HG02623 (cell line): ENCODE data around the gene TBCEL.
"Not testable (repeated sequence)": the region's sequence is repeated elsewhere in the genome, so short reads cannot be mapped to it uniquely, and the experiment has no call there.

ENCODE experiments used
- ATAC-seq: cut with Tn5 transposase; IDR thresholded peaks from one replicate; pipeline ENCODE4 v1.9.1; 2021; ENCODE audit warnings: moderate library complexity; ENCODE audit not compliant: unreplicated experiment

Gene TBCEL

DNA sequence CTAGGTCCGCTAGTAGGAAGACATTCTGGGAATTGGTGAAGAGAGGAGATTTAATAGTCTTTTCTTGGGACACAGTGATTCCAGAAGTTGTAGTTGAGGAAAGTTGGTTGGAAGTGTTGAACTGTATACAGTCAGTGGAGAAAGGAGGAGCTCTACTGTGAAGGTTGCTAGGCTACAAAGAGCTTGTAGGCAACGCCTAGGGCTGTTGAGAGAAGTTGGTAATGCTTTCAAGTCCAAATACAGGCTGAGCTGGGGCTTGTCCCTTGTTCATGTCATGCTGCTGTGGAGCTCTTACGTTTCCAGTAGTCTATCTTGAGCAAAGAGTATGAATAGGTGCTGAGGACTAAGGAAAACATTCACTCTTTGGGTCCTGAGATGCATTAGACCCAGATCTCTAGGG is 1.1 kb downstream of the TBCEL start:
- no peak for ATAC-seq

DNA sequence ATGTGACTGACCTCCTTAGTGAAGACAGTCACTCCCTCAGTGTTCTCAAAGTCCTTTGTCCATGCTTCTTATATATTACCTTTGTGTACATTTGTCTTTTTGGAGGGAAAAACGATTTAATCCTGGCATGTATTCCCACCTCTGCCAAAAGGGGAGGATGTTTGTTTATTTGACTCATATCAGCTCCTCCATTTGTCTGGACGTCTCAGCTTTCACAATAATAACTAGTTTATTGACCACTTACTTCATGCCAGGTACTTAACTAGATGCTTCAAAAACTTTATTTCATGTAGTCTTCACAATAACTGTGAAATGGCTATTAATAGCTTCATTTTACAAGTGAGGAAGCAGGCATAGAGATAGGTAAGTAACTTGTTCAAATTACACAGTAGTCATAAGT is 5.3 kb downstream of the TBCEL start:
- no peak for ATAC-seq

DNA sequence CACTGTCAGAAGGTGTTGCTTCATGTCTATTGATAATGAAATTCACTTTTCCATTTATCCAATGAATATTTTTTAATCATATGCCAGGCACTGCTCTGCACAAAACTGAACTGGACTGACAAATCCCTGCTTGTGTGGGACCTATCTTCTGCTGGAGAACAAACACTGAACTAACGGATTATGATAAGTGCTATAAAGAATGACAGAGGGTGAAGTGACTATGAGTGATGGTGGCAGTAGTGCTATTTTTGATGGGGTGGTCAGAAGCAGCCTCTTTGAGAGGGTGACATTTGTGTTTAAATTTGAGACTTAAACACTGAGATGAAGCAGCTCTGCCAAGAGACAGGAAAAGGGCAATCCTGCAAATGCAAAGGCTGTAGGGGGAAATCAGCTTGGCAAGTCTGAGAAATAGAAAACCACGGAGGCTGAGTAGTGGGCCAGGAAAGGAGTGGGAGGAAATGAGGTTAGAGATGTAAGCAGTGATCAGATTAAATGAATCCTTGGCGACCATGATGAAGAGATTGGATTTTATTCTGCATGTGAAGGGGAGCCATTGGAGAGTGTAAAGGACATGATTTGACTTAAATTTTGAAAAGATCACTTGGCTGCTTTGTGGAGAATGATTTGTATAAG is 6.0 kb downstream of the TBCEL start:
- no peak for ATAC-seq

DNA sequence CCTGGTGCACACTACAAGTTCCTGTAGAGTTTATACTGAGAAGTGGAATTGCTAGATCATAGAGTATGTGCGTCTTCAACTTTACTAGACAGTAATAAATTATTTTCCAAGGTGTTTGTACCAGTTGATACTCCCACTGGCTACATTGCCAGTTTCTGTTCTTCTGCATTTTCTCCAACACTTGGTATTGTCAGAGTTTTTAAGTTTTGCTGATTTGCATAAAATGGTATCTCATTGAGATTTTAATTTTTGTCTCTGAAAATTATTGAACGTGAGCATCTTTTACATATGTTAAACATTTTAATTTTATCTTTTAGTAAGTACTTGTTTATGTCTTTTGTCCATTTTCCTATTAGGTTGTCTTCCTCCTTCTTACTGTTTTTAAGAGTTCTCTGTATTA is 7.3 kb downstream of the TBCEL start:
- no peak for ATAC-seq

DNA sequence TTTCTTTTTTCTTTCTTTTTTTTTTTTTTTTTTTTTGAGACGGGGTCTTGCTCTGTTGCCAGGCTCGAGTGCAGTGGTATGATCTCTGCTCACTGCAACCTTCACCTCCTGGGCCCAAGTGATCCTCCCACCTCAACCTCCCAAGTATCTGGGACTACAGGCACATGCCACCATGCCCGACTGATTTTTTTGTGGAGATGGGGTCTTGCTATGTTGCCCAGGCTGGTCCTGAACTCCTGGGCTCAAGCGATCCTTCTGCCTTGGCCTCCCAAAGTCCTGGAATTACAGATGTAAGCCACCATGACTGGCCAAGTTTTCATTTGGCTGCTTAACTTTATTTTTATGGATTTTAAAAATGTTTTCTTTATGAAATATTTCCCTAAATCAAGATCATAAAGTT is 7.7 kb downstream of the TBCEL start:
- not testable (repeated sequence) for ATAC-seq

DNA sequence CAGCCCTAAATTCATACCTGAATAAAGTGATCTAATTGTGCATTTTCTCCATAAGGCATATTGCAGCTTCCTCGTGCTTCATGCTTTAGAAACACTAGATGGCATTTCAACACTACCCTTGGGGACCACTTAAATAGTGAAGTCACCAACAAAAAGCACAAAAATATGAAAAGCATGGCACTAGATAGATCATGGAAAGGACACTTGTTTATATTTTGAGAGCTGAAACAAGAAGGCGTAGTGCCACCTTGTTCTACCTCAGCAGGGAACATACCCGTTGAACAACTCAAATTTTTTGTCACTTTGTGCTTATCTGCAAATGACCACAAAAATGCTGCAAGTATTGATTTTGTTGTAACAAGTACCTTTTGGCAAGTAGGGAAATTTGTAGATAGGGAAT is 8.6 kb downstream of the TBCEL start:
- ATAC-seq = no peak

DNA sequence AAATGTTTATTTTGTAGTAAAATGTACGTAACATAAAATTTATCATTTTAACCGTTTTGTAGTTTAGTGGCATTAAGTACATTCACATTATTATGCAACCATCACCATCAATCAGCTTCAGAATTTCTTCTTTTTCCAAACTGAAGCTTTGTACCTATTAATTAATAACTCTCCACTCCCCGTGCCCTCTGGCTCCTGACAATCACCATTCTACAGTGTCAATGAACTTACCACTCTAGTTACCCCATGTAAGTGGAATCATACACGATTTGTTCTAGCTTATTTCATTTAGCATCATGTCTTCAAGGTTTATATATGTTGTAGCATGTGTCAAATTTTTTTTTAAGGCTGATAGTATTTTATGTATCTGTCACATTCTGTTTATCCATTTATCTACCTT is 9.7 kb downstream of the TBCEL start:
- ATAC-seq = no peak

DNA sequence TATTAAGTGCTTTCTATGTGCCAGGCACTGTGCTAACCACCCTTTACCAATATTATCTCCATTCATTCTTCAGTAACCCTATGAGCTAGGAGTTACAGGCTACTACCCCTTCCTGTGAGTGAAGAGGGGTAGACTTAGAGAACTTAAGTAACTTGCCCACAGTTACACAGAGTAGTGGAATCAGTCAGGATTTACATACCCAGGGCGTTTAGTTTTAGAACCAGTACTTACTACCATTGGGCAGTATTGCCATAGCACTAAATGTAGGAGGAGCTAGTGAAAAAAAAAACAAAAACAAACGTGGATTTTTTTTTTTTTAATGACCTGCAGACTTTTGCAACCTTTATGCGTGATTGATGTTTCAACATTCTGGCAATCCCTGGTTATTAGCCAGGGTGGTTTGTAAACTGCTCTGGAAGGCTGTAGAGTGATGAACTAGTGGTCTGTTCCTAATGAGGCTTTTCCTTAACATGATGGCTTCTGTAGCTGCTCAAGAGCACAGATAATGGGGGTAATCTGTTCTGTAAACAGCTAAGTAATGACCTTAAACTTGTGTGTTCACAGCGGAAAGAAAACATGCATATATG is 11.4 kb downstream of the TBCEL start:
- ATAC-seq = no peak

DNA sequence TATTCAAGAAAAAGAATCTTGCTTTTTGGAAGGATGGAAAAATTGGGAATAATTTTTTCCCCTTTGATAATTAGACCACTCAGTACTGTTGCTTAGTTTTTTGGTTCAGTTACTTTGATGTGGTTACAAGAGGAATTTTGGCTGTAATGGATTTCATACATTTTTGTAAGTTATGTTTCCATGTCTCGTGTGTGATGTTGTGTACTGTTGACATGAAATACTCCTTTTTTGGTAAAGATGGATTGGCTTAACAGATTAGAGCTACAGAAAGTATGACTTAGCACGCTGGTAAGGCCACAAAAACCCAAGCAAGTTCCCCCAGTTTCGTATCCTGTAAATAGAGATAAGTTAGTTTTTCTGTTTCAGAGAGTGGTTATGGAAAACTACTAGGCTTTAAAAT is 11.9 kb downstream of the TBCEL start:
- ATAC-seq = no peak

DNA sequence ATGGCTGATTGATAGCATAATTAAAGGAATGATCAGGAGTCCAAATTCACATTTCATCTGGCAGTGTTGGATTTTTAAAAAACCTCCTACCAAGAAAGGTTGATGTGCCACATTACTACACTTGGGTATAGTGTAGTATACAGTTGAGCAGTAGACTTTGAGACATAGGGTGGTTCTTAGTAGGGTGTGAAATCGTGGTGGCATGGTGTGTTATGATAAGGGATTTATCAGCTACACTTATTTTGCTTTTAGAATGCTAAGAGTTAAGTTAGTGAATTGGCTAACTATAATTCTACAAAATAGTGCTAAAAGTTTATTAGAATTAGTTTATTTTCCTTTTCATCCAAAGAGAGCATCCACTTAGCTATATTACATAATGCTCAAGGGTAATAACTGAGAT is 13.1 kb downstream of the TBCEL start:
- no peak for ATAC-seq

DNA sequence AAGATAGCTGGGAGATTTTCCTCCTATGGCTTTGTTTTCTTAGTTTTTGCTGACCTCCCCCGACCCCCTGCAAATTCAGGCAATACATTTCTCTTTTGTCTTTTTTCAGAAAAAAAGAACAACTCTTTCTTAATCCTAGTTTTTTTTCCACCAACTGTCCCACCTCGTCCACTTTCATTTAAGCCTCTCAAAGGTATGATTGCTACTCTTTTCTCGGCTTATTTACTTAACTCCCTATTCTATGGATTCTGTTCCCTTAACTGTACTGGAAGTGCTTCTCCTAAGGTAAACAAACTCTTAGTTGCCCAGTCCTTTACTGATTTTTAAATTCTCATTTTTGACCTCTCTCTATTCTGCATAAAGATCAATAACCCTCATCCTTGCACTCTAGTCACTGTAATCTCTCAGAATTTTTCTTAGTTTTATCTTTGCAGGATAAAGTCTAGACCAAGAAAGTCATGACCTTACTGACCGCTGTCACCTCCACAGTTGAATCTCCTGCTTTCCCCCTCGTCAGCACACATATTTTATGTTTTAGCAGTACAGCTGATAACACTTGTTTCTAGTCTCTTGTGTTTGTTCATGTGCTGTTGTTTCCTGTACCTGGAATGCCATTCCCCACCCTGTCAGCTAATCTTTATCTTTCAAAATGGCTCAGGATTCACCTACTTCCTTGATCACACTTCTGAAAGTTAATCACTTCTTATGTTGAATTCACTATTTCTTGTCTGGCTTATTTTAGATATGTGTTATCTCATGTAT is 14.9 kb downstream of the TBCEL start:
- ATAC-seq = no peak

DNA sequence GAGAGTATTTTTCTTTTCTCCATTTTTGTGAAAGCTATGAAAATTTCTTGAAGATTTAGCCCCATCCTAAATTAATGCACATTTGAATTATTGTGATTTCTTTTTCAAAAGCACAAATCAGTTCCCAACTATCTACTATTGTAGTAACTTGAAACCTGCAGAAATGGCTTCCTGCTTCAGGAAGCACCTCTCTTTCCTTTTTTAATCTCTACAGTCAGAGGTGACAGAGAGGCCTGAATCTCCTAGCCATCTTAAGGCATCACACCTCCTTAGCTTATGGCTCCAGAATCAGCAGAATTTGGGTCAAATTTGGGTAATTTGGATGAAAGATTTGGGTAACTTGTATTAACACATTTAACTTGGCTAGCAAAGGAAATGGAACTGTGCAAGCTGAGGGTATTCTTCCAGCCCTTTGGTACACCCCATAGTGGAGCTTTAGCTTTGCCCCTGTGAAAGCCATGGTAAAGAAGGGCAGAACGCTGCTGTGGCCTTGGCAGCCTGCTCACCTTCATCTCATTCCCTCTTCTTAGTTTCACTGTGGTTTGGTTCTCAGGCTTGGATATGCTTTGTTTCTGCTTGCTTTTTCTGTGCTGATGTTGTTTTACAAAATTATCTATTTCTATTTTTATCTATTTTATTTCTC is 16.2 kb downstream of the TBCEL start:
- ATAC-seq = no peak

DNA sequence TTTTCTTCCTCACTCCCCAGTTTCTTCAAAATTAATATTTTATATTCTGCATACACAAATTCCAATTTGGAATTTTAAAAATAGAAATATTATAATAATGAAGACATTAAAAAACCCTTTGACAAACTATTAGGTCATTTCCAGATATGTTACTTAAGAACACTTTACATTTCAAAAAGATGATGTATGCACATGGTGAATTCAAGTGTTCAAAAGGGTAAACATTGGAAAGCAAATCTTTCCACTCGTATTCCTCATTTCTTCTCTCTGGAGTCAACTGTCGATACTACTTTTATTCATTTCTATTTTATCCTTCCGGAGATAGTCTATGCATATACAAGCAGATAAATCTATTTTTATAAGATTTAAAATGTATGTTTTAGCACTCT is 16.7 kb downstream of the TBCEL start:
- ATAC-seq = no peak

DNA sequence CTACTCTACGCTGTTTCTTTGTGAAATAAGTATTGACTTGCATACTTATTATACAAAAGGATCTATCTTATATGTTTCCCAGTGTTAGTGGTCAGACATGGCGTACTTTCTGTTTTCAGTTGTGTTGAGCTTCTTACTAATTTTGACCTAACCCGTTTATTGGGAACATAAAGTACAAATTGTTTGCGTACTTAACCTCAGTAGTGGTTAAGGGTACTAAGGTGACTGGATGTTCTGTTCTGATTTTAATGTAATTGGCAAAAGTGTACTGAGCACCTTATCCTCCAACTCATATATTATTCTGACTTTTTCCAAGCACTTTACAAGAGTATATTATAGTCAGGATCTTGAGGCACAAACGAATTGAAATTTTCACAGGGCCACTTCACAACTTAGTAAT is 17.2 kb downstream of the TBCEL start:
- no peak for ATAC-seq

DNA sequence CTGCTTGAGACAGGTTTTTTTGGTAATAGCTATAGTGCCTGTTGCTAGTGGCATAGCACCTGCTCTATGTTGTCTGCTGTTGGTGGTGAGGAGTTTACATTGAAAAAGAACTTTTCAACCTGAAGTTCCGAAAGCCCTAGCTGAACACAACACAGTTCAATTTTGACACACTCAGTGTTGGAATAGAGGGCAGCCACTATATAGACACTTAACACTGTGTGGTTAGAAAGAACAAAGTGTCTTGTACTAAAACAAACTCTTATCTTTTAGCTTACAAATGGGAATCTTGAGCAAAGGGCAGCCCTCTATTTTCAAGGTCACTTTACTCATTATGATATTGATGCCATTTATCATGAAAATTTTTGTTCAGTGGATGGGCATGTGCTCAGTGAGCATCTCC is 18.4 kb downstream of the TBCEL start:
- ATAC-seq = no peak

DNA sequence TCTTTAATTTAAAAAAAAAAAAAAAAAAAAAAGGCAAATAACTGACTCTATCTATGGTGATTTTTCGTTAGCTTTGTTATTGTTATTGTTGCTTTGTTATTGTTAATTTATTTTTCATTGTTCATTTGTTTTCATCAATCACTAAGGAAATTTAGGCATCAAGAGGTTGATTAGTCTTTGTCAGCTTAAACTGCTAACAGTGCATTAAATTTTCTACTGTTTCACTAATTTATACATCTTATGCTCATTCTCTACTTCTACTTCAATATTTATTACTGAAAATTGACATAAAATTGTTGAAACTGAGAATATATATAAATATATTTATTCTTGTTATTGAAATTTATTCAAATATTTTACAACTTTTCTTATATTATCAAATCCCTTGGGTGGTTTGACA is 24.0 kb downstream of the TBCEL start:
- ATAC-seq = no peak

DNA sequence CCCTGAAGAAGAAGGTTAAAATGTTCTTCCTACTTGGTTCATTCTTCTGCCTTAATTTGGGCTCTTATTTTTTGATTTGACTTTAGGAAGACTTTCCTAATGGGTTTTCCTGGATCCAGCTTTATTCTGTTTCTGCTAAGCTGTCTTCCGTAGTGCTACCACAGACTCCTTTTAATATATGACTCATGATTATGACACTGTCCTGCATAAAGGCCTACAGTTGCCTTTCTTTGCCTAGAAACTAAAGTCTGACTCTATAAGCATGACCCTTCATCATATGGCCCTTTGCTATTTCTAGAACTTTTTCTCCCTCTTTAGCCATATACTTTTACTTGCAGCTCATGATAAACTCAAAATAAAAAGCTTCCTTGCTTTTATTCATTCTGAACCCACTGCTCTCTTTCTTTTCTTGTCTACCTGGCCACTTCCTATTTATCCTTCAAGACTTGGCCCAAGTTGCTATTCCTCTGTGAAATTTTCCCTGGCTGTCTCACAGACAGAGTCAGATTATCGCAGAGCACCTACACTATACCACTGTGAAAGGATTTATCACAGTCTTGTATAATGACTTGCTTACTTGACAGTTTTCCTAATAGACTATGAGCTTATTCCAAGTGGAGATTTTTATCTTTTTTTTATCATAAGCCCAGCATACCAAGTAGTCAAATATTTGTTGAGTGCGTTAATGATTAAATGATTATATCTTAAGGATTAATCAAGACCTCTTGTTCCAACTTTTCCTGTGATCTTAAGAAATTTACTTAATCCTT is 24.7 kb downstream of the TBCEL start:
- no peak for ATAC-seq

DNA sequence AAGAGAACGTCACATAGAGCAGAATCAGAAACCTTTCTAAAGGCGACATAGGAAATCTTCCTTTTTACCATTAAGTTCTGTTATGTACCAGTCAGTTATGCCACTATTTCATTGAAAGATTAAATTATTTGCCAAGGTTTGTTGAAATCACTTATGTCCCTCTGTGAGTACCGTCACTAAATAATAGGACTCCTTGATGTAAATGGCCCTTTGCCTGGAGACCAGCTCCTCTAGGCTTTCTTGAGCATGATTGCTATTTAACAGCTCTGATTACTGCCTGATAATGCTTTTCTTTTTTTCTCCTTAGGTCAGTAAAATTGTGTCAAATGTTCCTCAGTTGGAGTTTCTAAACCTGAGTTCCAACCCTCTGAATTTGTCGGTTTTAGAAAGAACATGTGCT is 29.3 kb downstream of the TBCEL start:
- ATAC-seq = no peak

DNA sequence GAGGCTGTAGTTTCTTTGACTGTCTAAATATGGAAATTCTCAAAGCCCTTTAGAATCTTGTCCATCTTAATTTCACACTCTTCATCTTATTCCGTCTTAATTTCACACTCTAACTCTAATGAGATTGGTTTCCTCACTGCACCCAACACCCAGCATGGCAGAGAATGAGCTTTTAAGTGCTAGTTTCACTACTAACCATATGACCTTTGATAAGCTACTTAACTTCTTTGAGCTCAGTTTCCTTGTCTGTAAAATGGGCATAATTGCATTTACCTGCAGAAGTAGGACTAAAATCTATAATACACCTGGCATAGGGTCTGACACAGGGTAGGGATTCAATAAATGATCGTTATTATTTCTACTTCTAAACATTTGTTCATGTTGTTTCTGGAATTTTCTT is 30.4 kb downstream of the TBCEL start:
- ATAC-seq = no peak

DNA sequence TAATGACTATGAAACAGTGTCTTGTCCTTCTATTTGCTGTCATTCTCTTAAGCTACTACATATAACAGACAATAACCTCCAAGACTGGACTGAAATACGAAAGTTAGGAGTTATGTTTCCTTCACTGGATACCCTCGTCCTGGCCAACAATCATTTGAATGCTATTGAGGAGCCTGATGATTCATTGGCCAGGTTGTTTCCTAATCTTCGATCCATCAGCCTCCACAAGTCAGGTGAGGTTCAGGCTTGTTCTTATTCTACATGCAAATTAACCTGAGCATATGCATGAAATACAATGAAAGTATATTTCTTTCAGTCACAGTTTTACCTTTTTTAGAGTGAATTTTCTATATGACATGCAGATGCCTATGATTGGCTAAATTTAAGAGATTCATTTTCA is 31.2 kb downstream of the TBCEL start:
- no peak for ATAC-seq

DNA sequence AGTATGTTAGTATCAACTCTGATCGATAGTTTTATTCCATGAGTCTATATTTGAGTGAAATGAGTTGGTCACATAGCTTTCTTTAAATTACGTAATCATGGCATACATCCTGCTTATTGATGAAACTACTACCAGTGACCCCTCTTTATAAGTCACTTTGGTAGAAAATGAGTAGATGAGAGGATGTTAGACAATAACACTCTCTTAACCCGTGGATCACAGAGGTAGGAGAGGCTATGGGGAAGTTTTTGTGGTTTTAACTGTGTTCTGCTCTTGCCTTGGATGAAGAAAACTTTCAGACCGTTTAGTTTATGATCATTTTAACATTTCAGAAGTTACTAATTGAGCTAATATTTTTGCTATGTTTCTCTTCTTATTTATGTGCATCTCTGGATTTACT is 34.0 kb downstream of the TBCEL start:
- ATAC-seq = no peak
